Cerebellar cortex (tissue), 1 donor: ENCODE data around the gene LRTM2.

Experiments
- DNase-seq: peaks from one replicate; pipeline ENCODE4 v3.0.0-alpha.2; 2015; ENCODE audit warnings: low spot score

Gene LRTM2

DNA sequence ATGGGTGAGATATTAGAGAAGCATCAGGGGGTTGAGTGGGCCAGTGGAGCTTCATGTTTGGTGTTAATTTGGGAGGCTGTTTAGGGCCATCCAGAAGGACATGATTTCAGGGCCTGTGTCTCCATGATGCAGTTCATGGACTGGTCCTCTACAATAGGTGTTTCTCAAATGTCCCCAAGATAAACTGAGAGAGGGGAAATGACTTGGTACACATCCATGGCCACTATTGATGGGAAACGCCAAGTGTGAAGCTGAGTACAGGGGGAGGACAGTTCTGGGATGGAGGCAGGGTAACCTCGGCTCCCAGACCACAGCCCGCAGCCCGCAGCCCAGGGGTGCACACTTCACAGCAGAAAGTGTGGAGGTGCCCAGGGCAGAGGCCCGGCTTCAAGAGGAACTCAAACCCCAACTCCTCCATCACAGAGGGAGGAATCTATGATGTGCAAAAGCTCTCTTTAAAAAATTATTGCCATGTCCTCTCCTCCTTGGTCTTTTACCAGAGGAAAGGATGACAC is 64.8 kb downstream of the LRTM2 start:
- no peak for DNase-seq

DNA sequence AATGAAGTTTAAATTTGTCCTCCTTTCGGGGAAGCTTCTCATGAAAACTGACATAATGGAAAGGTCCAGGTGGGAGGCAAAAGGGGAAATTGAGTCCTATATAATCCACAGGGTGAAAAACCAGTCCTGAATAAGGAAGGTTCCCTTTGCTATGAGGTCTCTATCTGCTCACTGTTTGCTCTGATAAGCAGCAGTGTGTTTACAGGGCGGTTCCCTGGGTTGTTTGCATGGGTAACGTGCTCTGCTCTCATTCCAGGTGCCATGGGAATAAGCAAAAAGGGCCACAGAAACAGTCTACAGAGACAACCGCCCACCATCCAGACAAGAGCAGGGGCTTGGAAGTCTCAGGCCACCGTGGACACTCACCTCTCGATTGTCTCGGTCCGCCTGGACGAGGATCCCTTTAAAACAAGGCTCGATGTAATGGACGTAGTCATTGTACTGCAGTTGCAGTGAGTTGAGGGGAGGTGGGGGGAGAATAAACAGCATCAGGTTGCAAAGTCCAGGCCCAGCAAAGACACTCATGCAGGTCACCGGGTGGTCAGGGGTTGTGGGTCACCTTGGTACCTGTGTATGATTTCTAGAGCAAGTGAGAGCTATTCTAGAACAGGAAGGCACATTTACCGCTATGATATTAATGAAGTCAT is 65.4 kb downstream of the LRTM2 start:
- DNase-seq, result no peak
